Lower lobe of right lung (tissue), 2 donors: ENCODE measurements around the gene KREMEN2. TPM values are rescaled to one million over a fixed set of nuclear protein-coding genes. Genes with fewer than 3 reads are reported as not detected.
"Not testable (repeated sequence)": the region's sequence is repeated elsewhere in the genome, so short reads cannot be mapped to it uniquely, and the experiment has no call there.

ENCODE experiments used
- ATAC-seq, 2 donors: fragments of 200-7000 bp; cut with Tn5 transposase; one replicate each; pipeline ENCODE4 v1.9.1; 2020 to 2022; ENCODE audit warnings: mild to moderate bottlenecking in 2 of 2, moderate library complexity in 2 of 2
- DNase-seq: peaks from one replicate; pipeline ENCODE4 v3.0.0-alpha.2; 2020
- H3K27ac ChIP-seq: fragments of 200-600 bp; one replicate; pipeline ENCODE4 v1.8.0; 2022
- H3K27me3 ChIP-seq: fragments of 200-600 bp; one replicate; pipeline ENCODE4 v1.8.0; 2022; ENCODE audit warnings: low read depth
- H3K36me3 ChIP-seq: fragments of 200-600 bp; one replicate; pipeline ENCODE4 v1.8.0; 2022; ENCODE audit warnings: mild to moderate bottlenecking
- H3K4me1 ChIP-seq: fragments of 200-600 bp; one replicate; pipeline ENCODE4 v1.8.0; 2022
- H3K4me3 ChIP-seq: fragments of 200-600 bp; one replicate; pipeline ENCODE4 v1.8.0; 2022; ENCODE audit warnings: mild to moderate bottlenecking
- H3K9me3 ChIP-seq: fragments of 200-600 bp; one replicate; pipeline ENCODE4 v1.8.0; 2022
- intact Hi-C: fragments of 100-400 bp; cut with DNase I; formaldehyde crosslinking; loops from one replicate; pipeline ENCODE4 v1.11.0; 2022
- total RNA-seq: library from RNA; stranded (reverse); fragmentation: NEBNext Ultra II Directional; extraction: Animal tissue kit (Norgen Biotek cat#: 25700); gene quantifications from one replicate; pipeline ENCODE4 v1.2.1, GENCODE V29; 2021
- TF ChIP-seq, protein P1 (sequence below): fragments of 200-600 bp; IDR thresholded peaks from one replicate; pipeline ENCODE4 v1.8.0; 2022; ENCODE audit warnings: antibody characterized with exemption, mild to moderate bottlenecking
- donor health status: DM: no; HTN: yes; CAD: no; lungs with severe emphysema.

Gene KREMEN2
- total RNA-seq, 1 donor from 2014 or later, result not detected

GRCh38 chr16:2928796-2929195, 35.3 kb upstream of the KREMEN2 start:
- Histone ChIP-seq H3K36me3 (peaks cover 39% of the 10 kb centered on the region), H3K27me3 (no peaks in the 10 kb centered on the region), H3K9me3 (no peaks in the 10 kb centered on the region), H3K4me1 (peaks cover 10% of the 10 kb centered on the region), H3K4me3 (no peak overlapping the region), H3K27ac (no peak overlapping the region)
- ATAC-seq (no peak), DNase-seq (no peak)
- TF ChIP-seq, protein P1, sequence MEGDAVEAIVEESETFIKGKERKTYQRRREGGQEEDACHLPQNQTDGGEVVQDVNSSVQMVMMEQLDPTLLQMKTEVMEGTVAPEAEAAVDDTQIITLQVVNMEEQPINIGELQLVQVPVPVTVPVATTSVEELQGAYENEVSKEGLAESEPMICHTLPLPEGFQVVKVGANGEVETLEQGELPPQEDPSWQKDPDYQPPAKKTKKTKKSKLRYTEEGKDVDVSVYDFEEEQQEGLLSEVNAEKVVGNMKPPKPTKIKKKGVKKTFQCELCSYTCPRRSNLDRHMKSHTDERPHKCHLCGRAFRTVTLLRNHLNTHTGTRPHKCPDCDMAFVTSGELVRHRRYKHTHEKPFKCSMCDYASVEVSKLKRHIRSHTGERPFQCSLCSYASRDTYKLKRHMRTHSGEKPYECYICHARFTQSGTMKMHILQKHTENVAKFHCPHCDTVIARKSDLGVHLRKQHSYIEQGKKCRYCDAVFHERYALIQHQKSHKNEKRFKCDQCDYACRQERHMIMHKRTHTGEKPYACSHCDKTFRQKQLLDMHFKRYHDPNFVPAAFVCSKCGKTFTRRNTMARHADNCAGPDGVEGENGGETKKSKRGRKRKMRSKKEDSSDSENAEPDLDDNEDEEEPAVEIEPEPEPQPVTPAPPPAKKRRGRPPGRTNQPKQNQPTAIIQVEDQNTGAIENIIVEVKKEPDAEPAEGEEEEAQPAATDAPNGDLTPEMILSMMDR, result no peak
- intact Hi-C loops, result loop anchor here (10.0 kb wide), 1 partner anchor 54 kb away; no protein-coding TSS in a partner anchor

GRCh38 chr16:2929693-2930092, 34.4 kb upstream of the KREMEN2 start:
- H3K9me3 ChIP-seq, result no peaks in the 10 kb centered on the region
- peaks cover 46% of the 10 kb centered on the region for H3K36me3 ChIP-seq
- DNase-seq (no peak), ATAC-seq (no peak)
- H3K27ac ChIP-seq, result no peak overlapping the region
- H3K4me1 ChIP-seq, result peaks cover 10% of the 10 kb centered on the region
- no peaks in the 10 kb centered on the region for H3K27me3 ChIP-seq
- H3K4me3 ChIP-seq, result no peak overlapping the region
- TF ChIP-seq, protein P1, result no peak
- intact Hi-C loops, result loop anchor here (10.0 kb wide), 1 partner anchor 55 kb away; no protein-coding TSS in a partner anchor

DNA sequence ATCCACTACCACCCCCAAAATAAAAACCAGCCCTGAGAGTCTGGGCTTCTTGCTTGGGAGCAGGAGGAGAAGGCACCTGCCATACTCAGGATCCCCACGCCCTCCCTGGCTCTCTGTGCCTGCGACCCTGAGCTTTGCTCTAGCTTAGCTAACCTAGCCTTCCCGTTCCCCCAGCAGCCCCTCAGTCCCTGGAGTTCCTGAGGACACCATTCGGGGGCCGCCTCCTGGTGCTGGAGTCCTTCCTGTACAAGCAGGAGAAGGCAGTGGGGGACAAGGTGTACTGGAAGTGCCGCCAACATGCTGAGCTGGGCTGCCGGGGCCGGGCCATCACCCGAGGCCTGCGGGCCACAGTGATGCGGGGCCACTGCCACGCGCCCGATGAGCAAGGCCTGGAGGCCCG, 33.8 kb upstream of the KREMEN2 start:
- intact Hi-C loops, result no loop called here
- peaks cover 48% of the 10 kb centered on the region for H3K36me3 ChIP-seq
- DNase-seq, result no peak
- H3K27me3 ChIP-seq, result no peaks in the 10 kb centered on the region
- no peak overlapping the region for H3K27ac ChIP-seq
- no peaks in the 10 kb centered on the region for H3K9me3 ChIP-seq
- TF ChIP-seq, protein P1, result no peak
- no peak for ATAC-seq
- peaks cover 10% of the 10 kb centered on the region for H3K4me1 ChIP-seq
- H3K4me3 ChIP-seq, result no peak overlapping the region

- H3K4me3 ChIP-seq, H3K4me1 ChIP-seq, ATAC-seq, intact Hi-C loops, H3K27ac ChIP-seq, DNase-seq, H3K9me3 ChIP-seq, H3K27me3 ChIP-seq: not testable (repeated sequence)
- peaks cover 57% of the 10 kb centered on the region for H3K36me3 ChIP-seq
These were observed 32.7 kb upstream of the KREMEN2 start for GRCh38 chr16:2931231-2931914.

DNA sequence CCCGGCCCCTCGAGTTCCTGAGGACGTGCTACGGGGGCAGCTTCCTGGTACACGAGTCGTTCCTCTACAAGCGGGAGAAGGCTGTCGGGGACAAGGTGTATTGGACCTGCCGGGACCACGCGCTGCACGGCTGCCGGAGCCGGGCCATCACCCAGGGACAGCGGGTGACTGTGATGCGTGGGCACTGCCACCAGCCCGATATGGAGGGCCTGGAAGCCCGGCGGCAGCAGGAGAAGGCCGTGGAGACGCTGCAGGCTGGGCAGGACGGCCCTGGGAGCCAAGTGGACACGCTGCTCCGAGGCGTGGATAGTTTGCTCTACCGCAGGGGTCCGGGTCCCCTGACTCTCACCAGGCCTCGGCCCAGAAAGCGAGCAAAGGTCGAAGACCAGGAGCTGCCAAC, 30.9 kb upstream of the KREMEN2 start:
- H3K27ac ChIP-seq, result no peak overlapping the region
- no peaks in the 10 kb centered on the region for H3K9me3 ChIP-seq
- H3K4me3 ChIP-seq, result no peak overlapping the region
- no peaks in the 10 kb centered on the region for H3K4me1 ChIP-seq
- TF ChIP-seq, protein P1, result no peak
- no peak for ATAC-seq
- no peak for DNase-seq
- peaks cover 75% of the 10 kb centered on the region for H3K36me3 ChIP-seq
- intact Hi-C loops, result no loop called here
- H3K27me3 ChIP-seq, result no peaks in the 10 kb centered on the region

- no peak overlapping the region for H3K4me3 ChIP-seq
- peaks cover 81% of the 10 kb centered on the region for H3K36me3 ChIP-seq
- H3K27me3 ChIP-seq, result no peaks in the 10 kb centered on the region
- DNase-seq (no peak), ATAC-seq (no peak)
- intact Hi-C loops, result no loop called here
- no peaks in the 10 kb centered on the region for H3K4me1 ChIP-seq
- H3K9me3 ChIP-seq, result no peaks in the 10 kb centered on the region
- TF ChIP-seq, protein P1, result no peak
- H3K27ac ChIP-seq, result no peak overlapping the region
These were observed 30.4 kb upstream of the KREMEN2 start for GRCh38 chr16:2933701-2934100.
